ENCODE data around the gene MYLK4. TPM values are rescaled to one million over a fixed set of nuclear protein-coding genes. Genes with fewer than 3 reads are reported as not detected.

Gene MYLK4
- polyA plus RNA-seq, 4 donors = 1.0 to 1.8 (median 1.5) TPM

DNA sequence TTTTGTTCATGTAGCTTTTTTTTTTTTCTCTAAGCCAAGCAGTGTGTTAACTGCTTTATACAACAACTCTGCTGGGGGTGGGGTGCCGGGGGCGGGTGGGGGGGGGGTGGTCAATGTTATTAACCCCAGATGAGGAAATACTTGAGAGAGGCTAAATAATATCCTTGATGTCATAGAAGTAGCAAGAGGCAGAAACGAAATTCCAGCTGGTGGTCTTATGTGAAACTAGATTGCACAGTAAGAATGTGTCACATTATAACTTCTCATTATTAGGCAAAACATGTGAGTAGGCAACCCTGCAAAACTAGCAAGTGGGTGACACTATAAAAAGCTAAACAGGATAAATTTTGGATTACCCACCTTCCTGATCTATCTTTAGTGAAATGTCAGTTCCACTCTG lies 12.8 kb downstream of the MYLK4 start:
- no peak for DNase-seq (ENCODE audit: low read depth in 4 of 4, low spot score in 2 of 4)

DNA sequence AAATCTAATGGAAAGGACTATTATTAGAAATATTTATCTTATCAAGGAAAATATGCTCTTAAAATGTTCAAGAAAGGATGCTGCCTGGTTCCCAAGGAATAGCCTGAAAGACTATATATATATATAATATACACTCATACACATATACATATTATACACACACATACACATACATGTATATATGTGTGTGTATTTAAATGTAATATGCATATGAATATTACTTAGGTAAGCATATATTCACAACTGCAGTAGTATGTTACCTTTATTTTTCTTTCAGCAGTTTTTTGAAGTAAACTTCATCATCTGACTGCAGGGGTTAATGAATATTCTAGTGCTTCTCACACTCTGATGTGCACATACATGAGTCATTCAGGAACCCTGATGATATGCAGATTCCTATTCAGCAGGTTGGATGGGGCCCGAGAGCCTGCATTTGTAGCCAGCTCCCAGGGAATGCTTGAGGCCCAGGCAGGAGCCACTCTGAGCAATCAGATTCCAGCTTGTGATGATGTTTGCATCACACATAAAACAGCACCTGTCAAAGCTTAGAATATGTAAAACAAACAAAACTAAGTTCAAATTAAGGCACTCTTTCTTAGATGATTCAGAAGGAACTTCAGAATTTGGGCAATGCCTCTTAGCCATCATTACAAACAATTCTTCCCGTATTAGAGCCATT lies 16.1 kb downstream of the MYLK4 start:
- DNase-seq (ENCODE audit: low read depth in 4 of 4, low spot score in 2 of 4) = no peak

DNA sequence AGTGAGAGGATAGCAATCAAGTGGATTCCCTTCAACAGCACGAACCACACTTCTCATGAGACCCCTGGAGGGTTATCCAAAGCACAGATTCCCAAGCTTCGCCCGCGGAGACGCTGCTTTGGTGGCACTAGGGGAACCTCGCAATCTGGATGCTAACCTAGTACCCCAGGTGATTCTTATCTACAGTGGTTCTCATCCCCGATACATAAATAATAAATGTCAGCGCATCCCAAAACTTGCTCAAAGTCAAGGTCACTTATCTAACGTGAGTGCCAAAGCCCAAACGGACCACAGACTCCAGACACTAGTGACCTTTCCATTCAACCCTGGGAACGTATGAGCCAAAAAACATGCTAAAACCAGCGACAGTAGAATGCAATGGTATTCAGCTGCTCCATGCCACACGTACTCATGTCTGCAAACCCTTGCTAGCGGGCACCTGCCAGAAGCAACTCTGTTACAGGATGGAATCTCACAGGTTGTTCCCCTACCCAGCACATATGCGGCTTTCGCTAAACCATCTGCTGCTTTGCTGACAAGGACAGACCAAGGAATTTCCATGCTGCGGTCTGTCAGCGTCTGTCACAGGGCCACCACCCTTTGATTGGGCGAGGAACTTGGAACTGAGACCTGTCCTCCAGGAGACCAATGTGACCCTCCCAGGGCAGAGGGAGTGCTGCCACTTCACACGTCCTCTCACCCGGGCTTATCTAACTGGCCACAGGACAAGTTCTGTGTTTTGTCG lies 16.8 kb downstream of the MYLK4 start:
- DNase-seq (ENCODE audit: low read depth in 4 of 4, low spot score in 2 of 4) = no peak

DNA sequence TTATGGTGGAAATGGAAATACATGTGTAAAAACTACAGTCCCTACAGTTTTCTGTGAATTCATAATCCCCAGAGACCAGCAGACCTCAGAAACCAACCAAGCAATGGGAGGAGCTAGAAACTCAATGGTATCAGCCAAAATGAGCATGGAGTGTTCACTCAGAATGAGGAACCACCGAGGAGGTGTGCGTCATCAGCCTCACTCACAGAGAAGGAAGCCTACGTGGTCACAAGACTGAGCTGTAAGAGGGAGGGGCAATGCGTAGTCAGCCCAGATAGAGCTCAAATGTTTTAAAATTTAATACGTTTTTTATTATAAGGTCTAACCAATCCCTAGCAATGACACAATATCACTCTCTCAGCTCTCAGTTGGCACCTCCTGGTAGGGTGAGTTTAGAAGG lies 17.4 kb downstream of the MYLK4 start:
- no peak for DNase-seq (ENCODE audit: low read depth in 4 of 4, low spot score in 2 of 4)

DNA sequence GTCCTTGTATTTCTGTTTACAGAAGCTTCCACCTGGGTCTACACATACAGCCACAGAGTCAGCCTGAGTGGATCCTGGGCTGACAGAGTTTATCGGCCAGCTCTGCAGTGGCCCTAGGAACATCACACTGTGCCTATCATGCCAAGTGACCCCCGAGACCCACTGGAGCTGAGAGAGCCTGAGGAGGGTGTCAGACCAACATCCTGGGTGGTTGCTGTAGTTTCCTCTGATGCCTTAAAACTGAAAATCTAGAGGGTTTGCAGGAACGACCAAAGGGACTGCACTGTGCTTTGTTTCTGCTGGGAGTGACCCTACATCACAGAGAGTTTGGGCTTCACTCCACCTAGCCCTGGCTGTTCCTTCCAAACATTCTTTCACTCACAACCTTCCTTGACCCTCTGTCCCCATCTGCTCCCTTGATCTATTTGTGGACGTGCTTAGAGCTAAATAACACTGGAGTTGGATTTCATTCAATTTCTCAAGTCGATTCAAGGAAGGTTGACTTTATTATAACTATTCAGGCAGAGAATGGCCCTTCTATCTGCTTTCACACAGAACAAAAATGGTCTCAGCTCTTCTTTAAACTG lies 18.1 kb downstream of the MYLK4 start:
- DNase-seq (ENCODE audit: low read depth in 4 of 4, low spot score in 2 of 4) = no peak

DNA sequence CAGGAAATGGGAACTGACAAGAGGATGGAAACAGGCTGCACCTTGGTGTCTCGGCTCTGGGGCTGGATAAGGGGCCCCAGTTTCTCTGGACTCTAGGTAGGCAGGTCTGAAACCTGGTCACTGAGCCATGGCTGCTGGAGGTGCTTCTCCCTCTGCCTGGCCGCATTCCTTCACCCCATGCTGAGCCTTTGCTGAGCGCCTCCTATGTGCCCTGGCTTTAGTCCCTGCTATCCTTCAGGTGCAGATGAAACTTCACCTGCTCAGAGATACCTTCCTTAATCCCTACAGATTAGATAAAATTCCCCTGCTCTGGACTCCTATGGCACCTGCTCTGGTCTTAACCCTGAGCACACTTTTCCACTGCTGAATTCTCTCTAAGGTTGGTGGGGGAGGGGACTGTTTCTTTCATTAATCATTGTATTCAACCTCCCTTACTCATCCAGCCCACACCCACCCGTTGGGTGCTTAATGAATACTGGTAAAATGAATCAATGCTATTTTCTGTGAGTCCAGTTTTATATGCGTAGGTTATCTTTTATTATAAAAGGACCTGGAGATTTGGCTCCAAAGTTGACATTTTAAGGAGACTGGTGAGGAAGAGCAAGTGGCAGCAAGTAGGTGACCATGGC lies 19.3 kb downstream of the MYLK4 start:
- no peak for DNase-seq (ENCODE audit: low read depth in 4 of 4, low spot score in 2 of 4)

DNA sequence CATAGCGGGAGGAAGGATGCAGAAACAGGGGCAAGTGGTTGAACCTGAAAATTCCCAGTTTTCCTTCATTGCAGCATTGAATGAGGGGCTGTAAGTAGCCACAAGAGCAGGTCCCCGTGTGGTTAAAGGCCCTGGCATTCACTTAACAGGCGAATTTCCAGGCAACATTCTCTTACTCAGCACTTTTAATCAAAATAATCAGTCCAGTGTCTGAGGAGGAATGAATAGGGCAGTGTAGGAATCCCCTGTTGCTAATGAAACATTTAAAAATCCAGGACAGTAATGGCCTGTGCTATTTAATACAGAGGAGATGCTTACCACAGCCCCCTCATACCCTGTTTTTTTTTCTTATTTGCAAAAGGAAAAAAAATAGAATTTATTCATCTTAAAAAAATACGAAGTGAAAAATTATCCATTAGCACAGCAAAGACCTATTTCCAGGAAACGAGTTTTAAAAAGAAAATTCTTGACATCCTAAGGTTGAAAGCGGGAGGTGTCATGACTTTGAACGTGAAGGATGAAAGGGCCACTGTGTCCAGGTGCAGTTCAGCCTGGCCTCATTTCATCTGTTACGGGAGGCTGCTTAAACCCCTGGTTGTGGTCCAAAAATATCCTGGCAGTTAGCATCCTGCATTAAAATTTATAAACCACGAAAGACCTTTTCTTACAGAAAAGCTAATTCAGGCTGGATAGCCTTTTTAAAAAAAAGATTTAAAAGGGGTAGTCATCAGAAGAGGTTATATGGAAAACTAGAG lies 20.2 kb downstream of the MYLK4 start:
- no peak for DNase-seq (ENCODE audit: low read depth in 4 of 4, low spot score in 2 of 4)

DNA sequence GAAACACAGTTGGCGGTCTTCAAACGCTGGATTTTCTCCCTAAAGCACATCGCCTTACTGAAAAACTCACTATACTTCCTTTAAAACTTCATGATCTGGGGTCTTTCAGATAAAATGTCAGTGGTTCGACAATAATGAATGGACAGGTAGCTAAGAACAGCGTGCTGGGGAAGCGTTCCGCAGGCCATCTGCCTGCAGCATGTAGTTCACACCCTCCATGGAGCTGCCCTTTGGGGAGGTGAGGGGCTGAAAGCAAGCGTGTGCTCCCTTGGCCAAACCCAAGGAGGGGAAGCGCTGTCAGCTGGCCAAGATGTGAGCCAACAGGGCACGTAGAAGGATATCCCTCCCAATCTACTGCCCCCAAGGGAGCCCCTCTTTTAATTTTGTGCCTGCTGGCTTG lies 20.8 kb downstream of the MYLK4 start:
- DNase-seq (ENCODE audit: low read depth in 4 of 4, low spot score in 2 of 4) = no peak

DNA sequence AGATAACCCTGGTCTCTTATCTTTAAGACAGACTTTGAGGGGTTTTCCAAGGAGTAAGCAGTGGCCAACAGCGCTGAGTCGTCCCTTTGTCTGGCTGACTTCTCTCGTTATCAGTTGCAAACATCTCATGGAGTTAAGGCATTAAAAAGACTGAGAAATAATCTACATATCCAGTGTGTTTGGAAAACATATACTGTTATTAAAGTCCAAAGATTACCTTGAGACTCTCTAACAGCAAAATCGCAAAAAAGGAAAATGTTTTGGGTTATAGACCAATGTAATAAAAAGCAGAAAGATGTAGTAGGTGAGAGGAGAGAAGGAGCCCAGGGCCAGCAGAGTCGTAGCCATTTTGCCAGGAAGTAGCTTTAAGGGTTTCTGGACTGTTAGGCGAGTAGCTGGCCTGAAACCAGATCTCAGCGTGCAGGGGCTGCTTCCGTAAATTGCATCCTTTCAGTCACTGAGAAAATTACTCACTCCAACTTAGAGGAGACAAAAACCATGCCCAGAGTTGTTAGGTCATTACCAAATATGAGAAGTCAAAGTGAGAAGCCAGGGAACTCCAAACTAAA lies 24.6 kb downstream of the MYLK4 start:
- DNase-seq (ENCODE audit: low read depth in 4 of 4, low spot score in 2 of 4) = no peak

DNA sequence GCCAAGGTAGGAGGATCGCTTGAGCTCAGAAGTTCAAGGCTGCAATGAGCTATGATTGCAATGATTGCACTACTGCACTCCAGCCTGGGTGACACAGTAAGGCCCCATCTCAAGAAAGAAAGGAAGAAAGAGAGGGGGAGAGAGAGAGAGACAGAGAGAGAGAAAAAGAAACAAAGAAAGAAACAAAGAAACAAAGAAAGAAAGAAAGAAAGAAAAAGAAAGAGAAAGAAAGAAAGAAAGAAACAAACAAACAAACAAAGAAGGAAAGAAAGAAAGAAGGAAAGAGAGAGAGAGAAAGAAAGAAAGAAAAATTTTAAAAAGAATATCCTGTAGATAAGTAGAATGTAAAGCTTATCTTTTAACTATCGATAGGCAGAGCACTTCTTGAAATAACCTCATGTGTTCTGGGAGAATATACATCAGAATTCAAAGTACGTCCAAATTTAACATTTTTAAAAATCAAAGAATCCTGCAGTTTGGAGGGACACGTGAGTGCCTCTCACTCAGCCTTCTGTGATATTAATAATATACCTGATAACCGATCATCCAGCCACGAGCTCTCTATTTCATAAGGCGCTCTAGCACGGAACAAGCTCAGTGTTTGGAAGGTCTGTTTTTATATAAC lies 25.2 kb downstream of the MYLK4 start:
- no peak for DNase-seq (ENCODE audit: low read depth in 4 of 4, low spot score in 2 of 4)

DNA sequence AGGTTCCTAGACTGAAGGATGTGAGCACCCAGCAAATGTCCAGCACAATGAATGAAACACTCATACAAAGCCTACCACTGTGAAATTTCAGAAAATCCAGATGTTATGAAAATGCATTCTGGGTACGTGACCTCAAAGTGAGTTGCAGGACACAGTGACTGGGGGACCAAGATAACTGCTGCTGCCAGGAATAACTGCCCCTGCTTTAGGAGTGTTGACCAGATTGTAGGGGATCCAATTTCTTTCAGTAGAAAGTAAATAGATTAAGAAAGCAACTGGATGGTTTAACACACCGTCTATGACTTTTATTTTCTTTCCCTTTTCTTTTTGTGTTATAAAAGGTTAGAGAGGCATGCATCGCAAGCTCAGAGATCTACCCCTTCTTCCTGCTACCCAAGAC lies 29.5 kb downstream of the MYLK4 start:
- DNase-seq (ENCODE audit: low read depth in 4 of 4, low spot score in 2 of 4) = no peak

DNA sequence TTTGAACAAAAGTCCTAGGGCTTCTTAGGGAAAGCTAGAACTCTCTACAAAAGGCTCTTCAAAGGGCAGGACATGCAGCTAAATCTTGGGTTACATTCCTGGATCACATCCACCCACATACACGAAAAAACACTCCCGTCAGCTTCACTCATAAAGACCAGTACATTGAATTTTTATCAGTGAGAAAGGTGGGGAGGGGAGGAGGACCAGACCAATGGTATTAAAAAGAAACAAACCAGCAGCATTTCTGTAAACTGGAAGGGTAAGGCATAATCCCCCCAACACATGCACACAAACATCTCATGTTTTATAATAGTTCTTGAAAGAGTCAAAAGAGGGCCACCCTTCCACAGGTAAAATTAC lies 31.6 kb downstream of the MYLK4 start:
- DNase-seq (ENCODE audit: low read depth in 4 of 4, low spot score in 2 of 4) = no peak

DNA sequence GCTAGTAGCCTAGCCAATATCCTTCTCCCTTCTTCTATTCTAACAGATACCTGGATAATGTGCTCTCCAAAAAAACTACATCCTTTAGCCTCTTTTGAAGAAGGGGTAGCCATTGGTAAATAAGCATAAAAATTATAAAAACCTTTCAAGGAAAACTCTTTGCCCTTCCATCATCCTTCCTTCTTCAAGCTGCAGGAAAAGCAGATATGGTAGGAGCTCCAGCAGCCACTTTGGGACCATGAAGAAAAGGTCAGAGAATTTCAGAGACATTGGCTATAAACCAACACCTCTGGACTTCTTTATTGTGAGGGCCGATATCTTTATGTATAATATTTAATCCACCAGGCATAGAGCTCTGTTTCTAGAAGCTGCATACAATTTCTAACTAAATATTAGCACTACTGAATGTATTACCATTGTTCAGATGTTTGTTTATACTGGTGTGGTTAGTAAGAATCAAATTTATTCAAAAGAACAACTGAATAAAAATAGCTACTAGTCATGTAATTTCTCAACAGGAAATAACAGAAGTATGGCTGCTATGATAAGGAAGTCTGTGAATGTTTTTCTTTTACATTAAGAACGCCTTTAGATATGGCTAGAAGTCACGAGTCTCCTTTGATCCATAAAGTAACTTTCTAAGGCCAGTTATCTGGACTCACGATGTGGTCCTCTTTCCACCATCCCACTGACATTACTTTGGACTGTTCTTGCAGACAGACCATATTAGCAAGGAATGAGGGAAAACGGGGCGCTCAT lies 32.2 kb downstream of the MYLK4 start:
- DNase-seq (ENCODE audit: low read depth in 4 of 4, low spot score in 2 of 4) = no peak

DNA sequence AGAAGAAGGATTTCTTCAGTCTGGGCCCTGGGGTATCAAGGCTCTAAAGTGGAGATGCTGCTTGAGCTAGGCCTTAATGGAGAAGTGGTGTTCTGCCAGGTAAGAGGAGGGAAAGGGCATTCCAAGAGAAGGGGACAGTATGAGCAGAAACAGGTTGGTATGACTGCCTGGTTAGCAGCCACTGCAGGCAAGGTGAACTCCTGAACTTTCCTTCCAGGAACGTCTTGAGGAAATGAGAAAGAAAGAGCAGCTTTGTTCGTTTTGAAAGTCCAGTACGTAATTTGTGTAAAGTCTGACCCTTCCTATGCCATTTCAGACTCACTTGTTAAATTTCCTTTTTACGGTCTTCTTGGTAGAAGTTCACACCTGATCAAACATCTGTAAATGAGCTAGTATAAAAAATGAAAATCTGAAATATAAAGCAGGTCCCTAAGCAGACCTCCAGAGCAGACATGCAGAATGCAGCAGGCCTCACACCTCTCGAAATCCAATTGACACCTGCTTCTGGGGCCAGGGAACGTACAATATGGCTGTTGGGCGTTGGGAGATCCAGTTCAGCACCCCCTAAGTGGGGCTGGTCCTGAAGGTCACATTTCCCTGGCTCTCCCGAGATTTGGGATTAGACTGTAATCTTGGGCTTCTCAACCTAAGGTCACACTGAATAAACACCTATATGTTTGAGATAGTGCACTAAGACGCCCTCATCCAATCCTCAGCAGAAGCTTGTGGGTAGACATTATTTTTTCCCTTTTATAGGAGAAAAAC lies 33.6 kb downstream of the MYLK4 start:
- DNase-seq (ENCODE audit: low read depth in 4 of 4, low spot score in 2 of 4) = no peak

DNA sequence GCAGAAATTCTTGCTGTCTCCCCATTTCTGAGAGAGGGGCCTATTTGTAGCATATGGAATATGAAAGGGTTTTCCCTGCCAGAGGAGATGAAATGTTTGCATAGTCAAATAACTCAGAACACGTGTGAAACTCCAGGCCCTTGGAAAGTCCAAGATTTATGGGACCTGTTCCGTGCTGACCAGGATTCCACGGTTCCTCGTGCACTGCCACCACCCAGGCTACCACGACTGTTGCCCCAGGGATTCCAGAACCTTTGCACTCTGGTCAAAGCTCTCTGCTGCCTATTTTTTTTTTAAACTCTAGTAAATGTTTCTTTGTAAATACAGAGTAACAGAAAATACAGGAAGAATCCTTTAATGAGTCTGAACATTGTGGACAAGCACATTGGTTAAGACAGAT lies 35.0 kb downstream of the MYLK4 start:
- no peak for DNase-seq (ENCODE audit: low read depth in 4 of 4, low spot score in 2 of 4)

DNA sequence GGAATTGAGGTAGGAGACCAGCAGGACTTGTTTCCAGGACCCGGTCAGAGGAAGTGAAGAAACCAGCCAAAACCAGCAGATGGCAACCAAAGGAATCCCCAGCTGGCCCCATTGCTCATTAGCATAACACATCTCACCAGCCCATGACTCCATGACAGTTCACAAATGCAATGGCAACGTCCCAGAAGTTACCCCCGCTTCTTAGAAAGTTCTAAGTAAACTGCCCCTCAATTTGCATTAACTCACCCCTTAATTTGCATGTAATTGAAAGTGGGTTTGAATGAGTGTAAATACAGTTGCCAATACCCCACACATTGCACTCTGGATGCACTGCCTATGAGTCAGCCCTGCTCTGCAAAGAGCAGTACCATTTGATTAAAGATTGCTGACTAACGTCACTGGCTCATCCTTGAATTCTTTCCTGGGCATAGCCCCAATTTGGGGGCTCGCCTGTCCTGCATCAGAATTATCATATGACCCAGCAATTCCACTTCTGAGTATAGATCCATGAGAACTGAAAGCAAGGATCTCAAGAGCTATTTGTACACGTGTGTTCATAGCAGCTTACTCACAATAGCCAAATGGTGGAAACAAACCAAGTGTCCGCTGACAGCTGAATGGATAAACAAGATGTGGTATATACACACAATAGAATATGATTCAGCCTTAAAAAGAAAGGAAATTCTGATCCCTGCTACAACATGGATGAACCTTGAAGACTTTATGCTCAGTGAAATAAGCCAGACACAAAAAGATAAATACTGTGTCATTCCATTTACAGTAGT lies 36.4 kb downstream of the MYLK4 start:
- no peak for DNase-seq (ENCODE audit: low read depth in 4 of 4, low spot score in 2 of 4)

DNA sequence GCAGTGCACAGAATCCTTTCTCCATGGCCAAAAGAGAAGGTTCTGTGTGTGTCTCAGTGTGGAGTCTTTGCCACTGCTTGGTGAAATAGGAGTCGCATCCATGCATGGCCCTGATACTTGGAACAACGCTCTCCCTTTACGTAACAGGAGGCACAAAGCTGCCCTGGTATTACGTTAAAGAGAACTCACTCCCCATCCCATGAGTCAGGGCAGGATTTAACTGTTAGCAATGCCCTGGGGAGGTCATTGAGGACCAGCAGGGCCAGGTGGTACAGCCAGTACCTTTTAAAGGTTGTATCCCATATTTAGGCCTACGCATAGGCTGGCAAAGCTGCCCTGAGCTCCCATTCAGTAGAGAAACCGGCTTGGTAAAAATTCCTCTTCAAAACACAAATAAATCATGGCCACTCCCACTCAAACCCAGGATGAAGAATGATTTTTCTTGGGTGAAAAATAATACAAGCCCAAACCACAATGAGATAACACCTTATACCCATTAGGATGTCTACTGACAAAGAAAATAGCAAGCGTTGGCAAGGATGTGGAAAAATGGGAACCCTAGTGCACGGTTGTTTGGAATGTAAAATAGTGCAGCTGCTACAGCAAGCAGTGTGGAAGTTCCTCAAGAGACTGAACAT lies 37.1 kb downstream of the MYLK4 start:
- DNase-seq (ENCODE audit: low read depth in 4 of 4, low spot score in 2 of 4) = no peak

Data from left renal cortex interstitium (tissue), 4 donors.